ENCODE data around the gene FAM3A.
"Not testable (repeated sequence)": the region's sequence is repeated elsewhere in the genome, so short reads cannot be mapped to it uniquely, and the experiment has no call there.

Gene FAM3A, protein sequence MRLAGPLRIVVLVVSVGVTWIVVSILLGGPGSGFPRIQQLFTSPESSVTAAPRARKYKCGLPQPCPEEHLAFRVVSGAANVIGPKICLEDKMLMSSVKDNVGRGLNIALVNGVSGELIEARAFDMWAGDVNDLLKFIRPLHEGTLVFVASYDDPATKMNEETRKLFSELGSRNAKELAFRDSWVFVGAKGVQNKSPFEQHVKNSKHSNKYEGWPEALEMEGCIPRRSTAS

DNA sequence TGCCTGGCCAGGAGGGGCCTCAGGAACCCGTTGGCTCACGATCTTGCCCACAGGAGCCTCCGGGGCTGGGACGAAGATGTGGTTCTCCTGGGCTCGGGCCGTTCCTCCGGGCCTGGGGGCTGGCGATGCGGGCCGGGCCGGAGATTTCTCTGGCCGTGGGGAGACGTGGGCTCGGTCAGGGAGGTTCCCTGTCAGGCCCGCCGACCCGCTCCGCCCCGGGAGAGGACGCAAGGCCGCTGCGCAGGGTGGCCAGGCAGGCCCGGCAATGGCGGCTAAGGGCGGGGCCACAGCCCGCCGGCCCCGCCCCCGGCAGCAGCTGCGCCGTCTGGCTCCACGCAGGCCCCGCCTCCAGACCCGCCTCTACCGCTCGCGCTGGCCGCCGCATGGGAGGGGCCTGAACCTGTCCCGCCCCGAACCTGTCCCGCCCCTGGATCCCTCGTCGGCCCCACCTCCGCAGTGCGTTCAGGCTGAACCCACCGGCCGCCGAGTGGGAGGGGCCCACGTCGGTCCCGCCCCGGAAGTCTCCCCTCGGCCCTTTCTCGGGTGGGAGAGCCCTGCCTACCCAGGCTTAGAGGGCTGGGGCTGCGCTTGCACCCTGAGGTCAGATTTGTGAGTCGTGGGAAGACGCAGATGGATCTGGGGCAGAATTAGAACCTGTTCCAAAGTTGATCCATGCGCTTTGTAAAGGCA is at the start of gene FAM3A:
Gene FAM3A (minus strand): TSS at position 267 of the 690 bp plus-strand sequence. CDS start 460 bp downstream, outside the sequence.
- H3K27me3 Mint-ChIP-seq: no peaks in the 10 kb centered on the region
- peak; percentile 75 to 83 for DNase-seq (ENCODE audit: low spot score in 2 of 2)
- peak within 1 kb of the TSS; percentile 86 for H3K27ac Mint-ChIP-seq
- peaks cover 12% of the 10 kb centered on the region for H3K4me1 Mint-ChIP-seq
- peaks cover 2% of the 10 kb centered on the region for H3K36me3 Mint-ChIP-seq
- peak within 1 kb of the TSS; percentile 88 for H3K4me3 Mint-ChIP-seq
- no peaks in the 10 kb centered on the region for H3K9me3 Mint-ChIP-seq
- peak; percentile 93 for ATAC-seq (ENCODE audit: low read depth)

DNA sequence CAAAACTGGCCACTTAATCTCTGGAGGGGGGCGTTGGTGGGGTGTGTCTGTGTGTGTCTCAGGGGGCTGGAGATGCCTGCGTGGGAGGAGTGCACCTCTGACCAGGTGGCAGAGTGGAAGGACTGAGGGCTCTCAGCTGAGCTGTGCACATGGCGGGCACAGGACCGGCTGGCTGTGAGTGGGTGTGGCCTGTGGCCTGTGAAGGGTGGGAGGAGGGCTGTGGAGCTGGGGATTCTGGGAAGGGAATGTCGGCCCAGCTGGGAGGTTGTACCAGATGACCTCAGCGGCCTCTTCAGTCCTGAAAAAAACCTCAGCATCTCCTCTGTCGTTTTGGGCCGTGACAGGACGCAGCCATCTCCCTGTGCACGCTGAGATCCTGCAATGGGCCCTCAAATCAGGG is 46.3 kb upstream of the FAM3A start:
- not testable (repeated sequence) for H3K4me1 Mint-ChIP-seq; ATAC-seq (ENCODE audit: low read depth); DNase-seq (ENCODE audit: low spot score in 2 of 2); H3K9me3 Mint-ChIP-seq; H3K27ac Mint-ChIP-seq; H3K36me3 Mint-ChIP-seq; H3K27me3 Mint-ChIP-seq; H3K4me3 Mint-ChIP-seq

DNA sequence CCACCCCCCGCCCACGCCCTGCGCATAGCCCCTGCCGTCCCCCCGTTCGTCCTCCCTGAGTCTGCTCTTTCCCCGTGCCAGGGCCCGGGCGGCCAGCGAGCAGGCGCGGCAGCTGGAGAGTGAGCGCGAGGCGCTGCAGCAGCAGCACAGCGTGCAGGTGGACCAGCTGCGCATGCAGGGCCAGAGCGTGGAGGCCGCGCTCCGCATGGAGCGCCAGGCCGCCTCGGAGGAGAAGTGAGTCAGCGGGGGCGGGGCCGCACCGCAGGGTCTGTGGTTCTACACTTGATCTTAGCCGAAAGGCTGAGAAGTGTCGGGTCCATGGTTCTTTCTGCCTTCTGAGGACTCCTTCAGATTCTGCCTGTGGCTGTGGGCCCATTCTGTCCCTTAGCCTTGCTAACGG is 44.3 kb upstream of the FAM3A start:
- H3K4me1 Mint-ChIP-seq; DNase-seq (ENCODE audit: low spot score in 2 of 2); ATAC-seq (ENCODE audit: low read depth); H3K4me3 Mint-ChIP-seq; H3K36me3 Mint-ChIP-seq; H3K27ac Mint-ChIP-seq; H3K27me3 Mint-ChIP-seq; H3K9me3 Mint-ChIP-seq: not testable (repeated sequence)

DNA sequence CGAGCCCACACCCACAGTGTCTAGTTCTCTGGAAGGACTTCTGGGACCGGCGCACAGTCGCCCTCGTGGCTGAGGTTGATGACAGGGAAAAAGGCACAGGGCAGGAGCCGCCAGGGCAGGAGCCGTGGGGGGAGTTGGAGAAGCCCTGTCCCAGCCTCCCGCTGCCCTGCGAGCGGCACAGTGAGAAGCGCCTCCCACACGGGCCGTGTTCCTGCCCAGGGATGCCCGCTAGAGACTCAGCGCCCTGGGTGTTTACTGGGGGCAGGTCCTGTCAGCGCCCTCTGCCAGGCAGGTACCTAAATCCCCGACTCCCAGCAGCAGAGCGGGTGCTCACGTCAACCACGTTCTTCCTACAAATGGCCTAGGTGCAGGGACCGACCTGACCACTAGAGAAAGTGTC is 42.9 kb upstream of the FAM3A start:
- H3K9me3 Mint-ChIP-seq; H3K4me1 Mint-ChIP-seq; H3K27me3 Mint-ChIP-seq; ATAC-seq (ENCODE audit: low read depth); H3K27ac Mint-ChIP-seq; H3K4me3 Mint-ChIP-seq; H3K36me3 Mint-ChIP-seq; DNase-seq (ENCODE audit: low spot score in 2 of 2): not testable (repeated sequence)

DNA sequence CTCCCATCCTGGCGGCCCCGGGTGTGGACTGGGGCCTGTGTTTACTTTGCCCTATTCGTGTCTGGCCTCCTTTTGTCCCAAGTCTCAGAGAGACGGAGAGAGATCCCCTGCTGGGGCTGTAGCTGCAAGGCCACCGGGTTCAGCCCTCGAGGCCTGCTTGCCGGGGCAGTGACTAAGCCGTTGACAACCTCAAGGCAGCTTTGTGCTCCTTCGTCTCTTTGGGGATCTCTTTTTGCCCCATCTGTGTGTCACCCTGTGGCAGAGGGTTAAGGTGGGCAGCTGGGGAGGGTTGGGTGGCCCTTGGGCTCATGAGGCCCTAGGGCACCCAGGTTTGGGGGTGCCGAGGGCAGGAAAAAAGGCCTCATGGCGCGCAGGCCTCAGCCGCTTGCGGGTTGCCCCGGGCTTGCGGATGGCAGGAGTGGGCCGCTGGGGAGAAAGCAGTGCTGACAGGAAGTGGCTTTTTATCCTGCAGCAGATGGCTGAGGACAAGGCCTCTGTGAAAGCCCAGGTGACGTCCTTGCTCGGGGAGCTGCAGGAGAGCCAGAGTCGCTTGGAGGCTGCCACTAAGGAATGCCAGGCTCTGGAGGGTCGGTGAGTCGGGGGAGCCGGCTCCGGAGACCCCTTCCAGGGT is 42.1 kb upstream of the FAM3A start:
- H3K4me3 Mint-ChIP-seq; H3K4me1 Mint-ChIP-seq; H3K36me3 Mint-ChIP-seq; H3K27ac Mint-ChIP-seq; DNase-seq (ENCODE audit: low spot score in 2 of 2); H3K27me3 Mint-ChIP-seq; H3K9me3 Mint-ChIP-seq; ATAC-seq (ENCODE audit: low read depth): not testable (repeated sequence)

DNA sequence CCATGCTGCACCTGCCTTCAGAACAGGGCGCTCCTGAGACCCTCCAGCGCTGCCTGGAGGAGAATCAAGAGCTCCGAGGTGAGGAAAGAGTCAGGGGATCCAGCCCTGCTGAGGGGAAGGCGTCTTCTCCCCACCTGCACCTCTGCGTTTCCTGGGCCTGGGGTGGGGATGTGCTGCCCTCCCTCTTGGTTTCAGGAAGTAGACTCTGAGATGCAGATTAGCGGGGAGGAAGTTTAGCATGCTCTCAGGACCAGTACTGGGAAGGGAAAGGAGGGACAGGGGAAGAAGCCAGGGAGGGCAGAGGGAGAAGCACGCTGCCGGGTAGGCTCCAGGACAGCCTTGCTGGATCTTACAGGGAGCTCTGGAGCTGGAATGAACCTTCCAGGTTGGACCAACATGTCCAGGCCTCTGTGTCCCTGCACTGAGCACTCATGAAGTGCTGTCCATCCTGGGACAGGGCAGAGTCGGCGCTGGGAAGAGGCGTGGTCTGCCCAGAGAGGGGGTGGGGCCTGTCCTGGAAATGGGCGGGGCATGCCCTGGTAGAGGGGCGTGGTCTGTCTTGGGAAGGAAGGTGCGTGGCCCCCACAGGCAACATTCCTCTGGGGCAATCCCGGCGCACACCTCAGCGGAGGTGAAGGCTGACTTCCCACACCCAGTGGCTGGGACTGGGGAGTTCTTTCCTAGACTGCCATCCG is 36.2 kb upstream of the FAM3A start:
- not testable (repeated sequence) for H3K4me3 Mint-ChIP-seq; H3K27me3 Mint-ChIP-seq; DNase-seq (ENCODE audit: low spot score in 2 of 2); H3K9me3 Mint-ChIP-seq; H3K36me3 Mint-ChIP-seq; ATAC-seq (ENCODE audit: low read depth); H3K27ac Mint-ChIP-seq
- H3K4me1 Mint-ChIP-seq: peaks cover 30% of the 10 kb centered on the region

DNA sequence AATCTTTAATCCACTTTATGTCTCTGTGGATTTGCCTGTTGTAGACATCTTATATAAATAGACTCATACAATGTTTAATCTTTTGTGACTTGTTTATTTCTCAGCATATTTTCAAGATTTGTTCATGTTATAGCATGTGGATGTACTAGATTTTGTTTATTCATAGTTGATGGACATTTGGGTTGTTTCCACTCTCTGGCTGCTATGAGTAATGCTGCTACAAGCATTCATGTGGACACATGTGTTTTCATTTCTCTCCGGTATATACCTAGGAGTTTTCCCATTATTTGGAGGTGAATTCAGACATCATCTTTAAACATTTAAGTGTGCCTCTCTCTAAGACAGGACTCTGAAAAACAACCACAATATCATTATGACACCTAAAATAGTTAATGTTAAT is 33.7 kb upstream of the FAM3A start:
- Mint-ChIP-seq H3K4me3 (peak overlapping the region; percentile 46), H3K27me3 (no peaks in the 10 kb centered on the region), H3K9me3 (no peaks in the 10 kb centered on the region), H3K27ac (peak overlapping the region; percentile 83), H3K36me3 (peaks cover 5% of the 10 kb centered on the region), H3K4me1 (peaks cover 26% of the 10 kb centered on the region)
- no peak for DNase-seq (ENCODE audit: low spot score in 2 of 2)
- ATAC-seq (ENCODE audit: low read depth): no peak

DNA sequence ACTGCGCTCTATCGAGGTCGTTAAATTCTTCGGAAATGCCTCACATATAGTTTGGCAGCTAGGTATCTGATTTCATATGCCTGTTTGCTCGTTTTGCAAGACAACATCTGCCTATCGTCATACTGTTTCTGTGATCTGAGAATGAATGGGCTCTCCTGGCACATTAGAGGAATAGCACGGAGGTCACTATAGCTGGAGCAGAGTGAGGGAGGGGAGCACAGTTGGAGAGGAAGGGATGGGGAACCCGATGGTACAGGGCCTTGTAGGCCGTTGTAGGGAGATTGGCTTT is 31.9 kb upstream of the FAM3A start:
- Mint-ChIP-seq H3K36me3 (peaks cover under 1% of the 10 kb centered on the region), H3K27me3 (no peaks in the 10 kb centered on the region), H3K9me3 (no peaks in the 10 kb centered on the region), H3K27ac (peak overlapping the region; percentile 96), H3K4me1 (peaks cover 25% of the 10 kb centered on the region), H3K4me3 (peak overlapping the region; percentile 92)
- no peak for ATAC-seq (ENCODE audit: low read depth)
- no peak for DNase-seq (ENCODE audit: low spot score in 2 of 2)

DNA sequence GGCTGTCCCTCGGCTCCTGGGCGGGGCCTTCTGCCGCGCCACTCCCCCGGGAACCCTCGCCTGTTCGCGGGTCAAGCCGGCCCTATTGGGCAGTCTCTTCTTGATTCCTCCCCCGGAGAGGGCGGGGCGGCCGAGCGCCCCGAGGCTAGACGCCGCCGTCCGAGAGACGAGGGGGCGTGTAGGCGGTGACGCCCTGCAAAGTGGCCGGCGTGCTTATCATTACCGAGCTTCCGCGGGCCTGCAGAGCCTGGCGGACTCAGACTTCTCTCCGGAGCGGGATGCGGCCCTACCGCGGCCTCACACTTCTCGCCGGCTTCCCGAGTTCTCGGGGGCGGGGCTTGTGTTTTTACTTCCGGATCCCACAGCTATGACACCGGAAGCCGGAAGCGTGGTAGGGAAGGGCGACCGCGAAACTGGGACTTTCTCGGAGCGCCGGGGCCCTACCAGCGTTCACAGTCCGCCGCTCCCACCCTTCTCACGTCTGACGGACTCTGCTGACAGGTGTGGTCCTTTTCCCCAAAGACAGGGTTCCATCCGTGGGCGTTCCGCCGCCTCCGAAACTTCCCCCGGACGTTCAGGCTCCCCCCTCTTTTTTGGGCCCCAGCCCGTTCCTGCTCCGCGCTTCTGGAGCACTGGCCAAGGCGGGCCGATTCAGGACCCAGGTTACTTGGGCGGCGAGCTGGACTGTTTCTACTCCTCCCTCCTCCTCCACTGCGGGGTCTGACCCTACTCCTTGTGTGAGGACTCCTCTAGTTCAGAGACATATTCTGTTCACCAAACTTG is 31.4 kb upstream of the FAM3A start, which contains the start of gene IKBKG:
Gene IKBKG (plus strand): TSS at position 376 of the 783 bp plus-strand sequence. CDS start 4,383 bp downstream, outside the sequence.
- Mint-ChIP-seq H3K27ac (peak within 1 kb of the TSS; percentile 96), H3K36me3 (no peaks in the 10 kb centered on the region), H3K9me3 (no peaks in the 10 kb centered on the region), H3K27me3 (no peaks in the 10 kb centered on the region), H3K4me3 (peak within 1 kb of the TSS; percentile 92), H3K4me1 (peaks cover 28% of the 10 kb centered on the region)
- ATAC-seq (ENCODE audit: low read depth) (peak; percentile 71), DNase-seq (ENCODE audit: low spot score in 2 of 2) (peak; percentile 83 to 89)

DNA sequence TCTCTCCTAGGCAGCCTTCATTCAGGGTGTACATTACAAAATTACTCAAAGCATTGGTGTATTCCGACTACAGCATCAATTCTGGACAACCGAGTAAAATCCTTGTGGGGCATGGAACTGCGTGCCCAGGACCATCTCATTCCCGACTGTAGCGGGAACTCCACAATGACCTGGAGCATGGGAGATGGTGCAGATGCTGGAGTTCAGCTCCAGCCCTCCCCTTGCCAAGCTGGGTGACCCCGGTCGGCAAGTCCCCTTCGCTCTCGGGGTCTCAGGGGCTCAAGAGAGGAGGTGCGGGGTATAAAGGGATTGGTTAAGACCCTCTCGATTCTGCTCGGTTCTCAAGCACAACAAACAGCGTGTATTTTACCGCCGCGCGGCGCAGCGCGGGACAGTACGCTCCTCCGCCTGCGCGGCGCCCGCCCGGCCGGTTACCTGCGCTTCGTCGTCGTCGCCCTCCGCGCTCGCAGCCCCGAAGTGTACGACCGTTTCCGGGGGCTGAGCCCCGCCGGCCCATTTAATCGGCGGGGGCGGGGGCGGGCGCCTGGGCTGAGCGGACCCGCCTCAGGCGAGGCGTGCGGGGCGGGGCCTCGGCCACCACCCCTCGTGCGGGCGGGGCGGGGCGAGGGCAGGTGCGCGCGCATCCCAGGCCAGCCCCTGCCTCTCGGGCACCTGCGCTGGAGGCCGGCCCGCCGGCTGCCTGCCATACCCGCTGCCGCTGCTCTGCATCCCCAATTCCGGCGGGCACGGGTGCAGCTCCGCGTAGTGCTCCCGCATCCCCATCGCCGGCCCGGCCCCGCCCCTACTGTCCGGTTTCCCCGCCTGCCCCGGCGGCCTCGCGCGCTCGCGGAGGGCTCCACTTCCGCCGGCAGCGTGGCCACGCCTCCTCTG is 30.6 kb upstream of the FAM3A start, which contains the start of gene G6PD:
Gene G6PD (minus strand): TSS at position 493 of the 891 bp plus-strand sequence. CDS start 691 bp downstream, outside the sequence.
- peak within 1 kb of the TSS; percentile 96 for H3K27ac Mint-ChIP-seq
- ATAC-seq (ENCODE audit: low read depth): peak; percentile 56
- H3K27me3 Mint-ChIP-seq: no peaks in the 10 kb centered on the region
- H3K4me3 Mint-ChIP-seq: peak within 1 kb of the TSS; percentile 92
- H3K9me3 Mint-ChIP-seq: no peaks in the 10 kb centered on the region
- H3K36me3 Mint-ChIP-seq: no peaks in the 10 kb centered on the region
- H3K4me1 Mint-ChIP-seq: peaks cover 28% of the 10 kb centered on the region
- DNase-seq (ENCODE audit: low spot score in 2 of 2): no peak

DNA sequence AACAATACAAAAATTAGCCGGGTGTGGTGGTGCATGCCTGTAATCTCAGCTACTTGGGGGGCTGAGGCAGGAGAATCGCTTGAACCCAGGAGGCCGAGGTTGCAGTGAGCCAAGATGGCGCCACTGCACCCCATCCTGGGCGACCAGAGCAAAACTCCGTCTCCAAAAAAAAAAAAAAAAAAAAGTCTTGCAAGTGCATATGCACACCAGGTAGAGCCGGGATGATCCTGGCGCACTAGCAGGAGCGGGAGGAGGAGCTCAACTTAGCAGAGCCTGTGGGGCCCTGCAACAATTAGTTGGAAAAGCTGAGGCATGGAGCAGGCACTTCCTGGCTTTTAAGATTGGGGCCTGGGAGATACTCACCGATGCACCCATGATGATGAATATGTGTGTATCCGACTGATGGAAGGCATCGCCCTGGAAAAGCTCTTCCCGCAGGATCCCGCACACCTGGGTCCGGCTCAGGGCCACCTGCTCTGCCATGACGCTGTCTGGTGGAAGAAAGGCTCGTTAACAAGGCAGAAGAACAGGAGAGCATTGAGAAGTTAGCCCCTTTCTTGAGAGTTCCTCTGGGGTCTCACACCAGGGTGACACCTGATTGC is 29.7 kb upstream of the FAM3A start:
- peak overlapping the region; percentile 76 for H3K4me3 Mint-ChIP-seq
- no peaks in the 10 kb centered on the region for H3K27me3 Mint-ChIP-seq
- H3K27ac Mint-ChIP-seq: peak overlapping the region; percentile 24
- DNase-seq (ENCODE audit: low spot score in 2 of 2) (no peak), ATAC-seq (ENCODE audit: low read depth) (no peak)
- H3K9me3 Mint-ChIP-seq: no peaks in the 10 kb centered on the region
- peaks cover 24% of the 10 kb centered on the region for H3K4me1 Mint-ChIP-seq
- no peaks in the 10 kb centered on the region for H3K36me3 Mint-ChIP-seq

DNA sequence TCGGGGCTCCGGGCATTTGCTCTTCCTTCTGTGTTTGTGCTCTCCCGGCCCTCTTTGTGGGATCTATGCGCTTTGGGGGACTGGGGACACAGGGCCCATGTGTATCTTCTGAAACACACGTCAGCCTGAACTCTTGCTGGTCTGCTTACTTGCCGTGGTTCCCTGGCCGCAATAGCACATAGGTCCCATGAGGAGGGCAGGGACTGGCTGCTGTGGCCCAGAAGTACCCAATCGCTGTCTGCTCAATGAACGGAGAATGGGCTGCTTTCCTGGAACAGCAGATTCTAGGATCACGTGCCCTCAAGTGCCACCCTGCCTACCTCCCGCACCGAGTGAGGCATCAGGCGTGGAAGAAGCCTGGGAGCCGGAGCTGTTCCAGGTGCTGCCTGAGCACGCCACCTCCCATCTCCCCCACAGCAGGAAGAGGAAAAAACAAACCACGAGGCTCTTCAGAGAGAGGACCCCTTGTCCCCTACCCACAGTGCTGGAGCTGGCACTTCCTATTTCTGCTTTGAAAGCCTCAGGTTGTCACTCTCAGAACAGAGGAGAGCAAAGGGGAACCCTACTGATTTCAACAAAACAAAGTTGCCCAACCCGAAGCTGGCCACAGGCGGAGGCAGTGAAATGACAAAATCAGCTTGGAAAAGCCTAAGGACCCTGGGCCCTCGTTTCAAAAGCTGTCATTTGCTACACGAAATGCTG is 26.8 kb upstream of the FAM3A start:
- Mint-ChIP-seq H3K4me1 (peaks cover 8% of the 10 kb centered on the region), H3K4me3 (peak overlapping the region; percentile 66), H3K36me3 (no peaks in the 10 kb centered on the region), H3K27me3 (no peaks in the 10 kb centered on the region), H3K9me3 (no peaks in the 10 kb centered on the region), H3K27ac (peak overlapping the region; percentile 85)
- no peak for DNase-seq (ENCODE audit: low spot score in 2 of 2)
- no peak for ATAC-seq (ENCODE audit: low read depth)
